Progenitor cell of endocrine pancreas (in vitro differentiated cells): ENCODE measurements around the gene PPP2R2D. TPM values are rescaled to one million over a fixed set of nuclear protein-coding genes. Genes with fewer than 3 reads are reported as not detected.

ENCODE experiments used
- DNase-seq: peaks from one replicate; pipeline ENCODE4 v3.0.0; 2021; ENCODE audit warnings: low spot score; ENCODE audit not compliant: unreplicated experiment
- H3K27ac Mint-ChIP-seq: 2 replicates; pipeline ENCODE4 v1.8.0; 2021; ENCODE audit warnings: mild to moderate bottlenecking, moderate library complexity, mixed read lengths
- H3K27me3 Mint-ChIP-seq: 2 replicates; pipeline ENCODE4 v1.8.0; 2021; ENCODE audit warnings: mixed read lengths
- H3K36me3 Mint-ChIP-seq: 2 replicates; pipeline ENCODE4 v1.8.0; 2022; ENCODE audit warnings: mixed read lengths; ENCODE audit not compliant: insufficient read depth
- H3K4me1 Mint-ChIP-seq: 2 replicates; pipeline ENCODE4 v1.8.0; 2021; ENCODE audit warnings: low read depth, mixed read lengths
- H3K4me3 Mint-ChIP-seq: 2 replicates; pipeline ENCODE4 v1.8.0; 2021; ENCODE audit warnings: low read depth, mild to moderate bottlenecking, moderate library complexity, mixed read lengths
- H3K9me3 Mint-ChIP-seq: 2 replicates; pipeline ENCODE4 v1.8.0; 2021; ENCODE audit warnings: low read depth, mixed read lengths
- total RNA-seq: library from RNA; stranded (reverse); gene quantifications from 2 replicates; pipeline ENCODE4 v1.2.1, GENCODE V29; 2021
- TF ChIP-seq, protein P1 (sequence below): fragments of 200-600 bp; sonication (generic); IDR thresholded peaks from one replicate; pipeline ENCODE4 v1.5.0; 2021; ENCODE audit warnings: antibody characterized with exemption, mild to moderate bottlenecking; ENCODE audit not compliant: unreplicated experiment

The PPP2R2D gene
- total RNA-seq, 1 donor from 2014 or later: 43.6 TPM

DNA sequence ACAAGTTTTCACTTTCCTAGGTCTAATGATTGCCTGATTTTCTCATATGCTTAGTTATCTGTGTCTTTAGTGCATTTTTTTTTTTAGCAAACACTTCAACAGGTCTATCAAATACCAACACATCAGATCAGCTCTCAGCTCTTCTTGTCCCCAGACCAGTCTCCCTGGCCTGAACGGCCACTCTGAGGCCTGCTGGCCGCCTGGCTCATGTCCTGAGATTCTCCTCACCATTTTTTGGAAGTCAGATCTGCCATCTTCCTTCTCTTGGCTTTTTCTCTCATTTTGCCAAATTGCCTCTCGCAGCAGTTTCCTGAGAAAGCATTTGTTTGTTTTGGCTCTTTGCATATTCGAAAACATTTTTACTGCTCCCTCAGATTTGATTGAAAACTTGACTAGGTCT, 29.3 kb downstream of the PPP2R2D start:
- H3K27me3 Mint-ChIP-seq: no peaks in the 10 kb centered on the region
- DNase-seq: no peak
- H3K9me3 Mint-ChIP-seq: peaks cover 1% of the 10 kb centered on the region
- H3K4me3 Mint-ChIP-seq: no peak overlapping the region
- TF ChIP-seq, protein P1, sequence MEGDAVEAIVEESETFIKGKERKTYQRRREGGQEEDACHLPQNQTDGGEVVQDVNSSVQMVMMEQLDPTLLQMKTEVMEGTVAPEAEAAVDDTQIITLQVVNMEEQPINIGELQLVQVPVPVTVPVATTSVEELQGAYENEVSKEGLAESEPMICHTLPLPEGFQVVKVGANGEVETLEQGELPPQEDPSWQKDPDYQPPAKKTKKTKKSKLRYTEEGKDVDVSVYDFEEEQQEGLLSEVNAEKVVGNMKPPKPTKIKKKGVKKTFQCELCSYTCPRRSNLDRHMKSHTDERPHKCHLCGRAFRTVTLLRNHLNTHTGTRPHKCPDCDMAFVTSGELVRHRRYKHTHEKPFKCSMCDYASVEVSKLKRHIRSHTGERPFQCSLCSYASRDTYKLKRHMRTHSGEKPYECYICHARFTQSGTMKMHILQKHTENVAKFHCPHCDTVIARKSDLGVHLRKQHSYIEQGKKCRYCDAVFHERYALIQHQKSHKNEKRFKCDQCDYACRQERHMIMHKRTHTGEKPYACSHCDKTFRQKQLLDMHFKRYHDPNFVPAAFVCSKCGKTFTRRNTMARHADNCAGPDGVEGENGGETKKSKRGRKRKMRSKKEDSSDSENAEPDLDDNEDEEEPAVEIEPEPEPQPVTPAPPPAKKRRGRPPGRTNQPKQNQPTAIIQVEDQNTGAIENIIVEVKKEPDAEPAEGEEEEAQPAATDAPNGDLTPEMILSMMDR: no peak
- peak overlapping the region; percentile 6 for H3K27ac Mint-ChIP-seq
- peaks cover 9% of the 10 kb centered on the region for H3K36me3 Mint-ChIP-seq
- H3K4me1 Mint-ChIP-seq: peaks cover 20% of the 10 kb centered on the region

DNA sequence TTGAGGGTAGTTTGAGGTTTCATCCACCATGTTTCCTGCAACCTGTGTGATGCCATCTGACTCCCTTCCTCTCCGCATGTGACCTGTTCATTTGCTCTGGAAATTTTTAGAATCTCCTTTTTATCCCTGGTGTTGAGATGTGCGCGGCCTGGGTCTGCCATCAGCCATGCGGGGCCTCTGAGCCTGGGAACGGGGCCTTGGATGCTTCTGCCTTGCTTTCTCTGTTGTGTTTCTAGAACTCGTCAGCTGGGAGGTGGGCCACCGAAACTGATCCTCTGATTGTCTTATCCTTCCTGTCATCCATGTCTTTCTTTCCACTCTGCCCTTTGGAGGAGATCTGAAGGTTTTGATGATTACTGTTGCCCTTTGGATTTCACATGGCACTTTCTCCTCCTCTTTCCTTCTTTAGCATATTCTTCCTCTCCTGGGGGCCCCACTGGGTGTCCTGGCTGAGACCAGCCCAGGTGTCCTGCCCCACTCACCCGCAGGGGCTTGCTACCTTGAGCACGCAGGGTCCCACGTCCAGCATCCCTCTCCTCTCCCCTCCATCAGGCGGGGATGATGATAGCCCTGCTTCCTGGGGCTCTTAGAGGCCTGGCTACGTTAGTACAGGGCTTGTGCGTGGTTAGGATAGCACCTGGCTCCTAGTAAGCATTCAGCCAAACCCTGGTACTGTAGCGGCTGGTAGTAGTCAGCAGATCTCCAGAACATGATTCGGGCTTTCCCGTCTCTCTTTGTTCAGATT, 29.9 kb downstream of the PPP2R2D start:
- peaks cover 7% of the 10 kb centered on the region for H3K36me3 Mint-ChIP-seq
- H3K4me3 Mint-ChIP-seq: no peak overlapping the region
- no peak for DNase-seq
- H3K9me3 Mint-ChIP-seq: no peaks in the 10 kb centered on the region
- H3K27ac Mint-ChIP-seq: no peak overlapping the region
- H3K27me3 Mint-ChIP-seq: no peaks in the 10 kb centered on the region
- peaks cover 20% of the 10 kb centered on the region for H3K4me1 Mint-ChIP-seq
- TF ChIP-seq, protein P1: no peak

DNA sequence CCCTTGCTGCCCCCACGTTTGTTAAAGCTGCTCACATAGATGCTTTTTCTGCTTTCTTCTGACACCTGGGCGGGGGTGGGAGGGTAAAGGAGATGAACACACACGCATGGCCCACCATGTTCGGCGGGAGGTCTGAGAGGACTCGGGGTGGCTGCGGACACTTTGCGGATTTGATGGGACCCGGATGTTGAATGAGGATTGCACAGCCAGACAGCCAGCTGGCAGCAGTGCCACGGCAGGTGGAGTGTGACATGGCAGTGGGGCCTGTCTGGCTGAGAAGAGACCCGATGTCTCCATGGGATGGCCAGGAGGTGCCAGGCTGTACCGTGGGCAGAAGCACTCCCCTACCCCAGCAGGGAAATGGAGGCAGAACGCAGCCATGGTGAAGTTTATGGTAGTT, 31.2 kb downstream of the PPP2R2D start:
- peaks cover 20% of the 10 kb centered on the region for H3K4me1 Mint-ChIP-seq
- no peak overlapping the region for H3K27ac Mint-ChIP-seq
- no peak overlapping the region for H3K4me3 Mint-ChIP-seq
- no peak for DNase-seq
- no peaks in the 10 kb centered on the region for H3K9me3 Mint-ChIP-seq
- H3K27me3 Mint-ChIP-seq: no peaks in the 10 kb centered on the region
- TF ChIP-seq, protein P1: no peak
- peaks cover 4% of the 10 kb centered on the region for H3K36me3 Mint-ChIP-seq

DNA sequence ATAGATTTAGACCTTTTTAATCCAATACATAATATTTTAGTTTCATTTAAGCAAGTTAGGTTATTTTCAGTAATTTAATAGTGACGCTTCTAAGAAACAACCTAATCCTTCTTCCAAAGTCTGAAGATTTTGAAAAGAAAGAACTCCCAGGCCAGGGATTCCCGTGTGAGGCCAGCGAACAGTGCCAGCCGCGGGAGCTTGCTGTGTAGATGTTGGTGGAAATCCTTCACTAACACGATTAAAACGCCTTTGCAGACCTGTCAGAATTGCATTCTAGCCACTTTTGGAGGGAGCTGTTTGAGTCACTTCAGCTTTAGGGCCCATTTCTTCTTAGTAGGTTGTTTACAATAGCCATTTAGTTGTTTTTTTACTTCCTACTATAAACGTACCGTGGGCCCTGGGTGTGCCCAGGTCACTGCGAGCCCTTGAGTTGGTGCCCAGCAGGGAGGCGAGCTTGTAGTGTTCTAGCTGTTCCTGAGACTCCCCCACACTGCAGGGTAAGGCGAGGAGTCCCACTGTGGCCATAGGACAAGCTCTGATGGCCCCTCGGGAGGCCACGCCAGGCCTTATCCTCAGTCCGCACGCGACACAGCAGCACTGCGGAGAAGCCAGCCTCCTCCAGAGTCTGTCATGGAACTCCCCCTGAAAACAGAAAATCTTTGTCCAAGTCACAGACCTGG, 32.3 kb downstream of the PPP2R2D start:
- no peaks in the 10 kb centered on the region for H3K9me3 Mint-ChIP-seq

DNA sequence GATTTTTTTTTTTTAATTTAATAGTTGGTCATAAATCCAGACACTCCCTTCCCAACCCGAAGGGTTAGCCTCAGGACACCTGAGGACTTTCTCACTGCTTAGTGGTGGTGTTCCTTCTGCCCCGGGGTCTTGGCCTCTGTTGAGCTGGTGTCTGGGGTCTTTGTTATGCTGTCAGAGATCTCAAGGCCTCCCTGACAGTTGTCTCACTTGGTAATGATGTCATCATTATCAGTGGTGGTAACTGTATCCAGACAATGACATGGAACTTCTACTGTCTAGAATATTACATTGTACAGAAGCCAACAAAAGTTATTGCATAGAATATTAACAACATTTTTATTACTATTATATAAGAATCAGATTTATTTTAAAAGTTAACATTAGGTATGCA, 32.9 kb downstream of the PPP2R2D start:
- no peaks in the 10 kb centered on the region for H3K9me3 Mint-ChIP-seq
- no peak overlapping the region for H3K27ac Mint-ChIP-seq
- H3K36me3 Mint-ChIP-seq: peaks cover 9% of the 10 kb centered on the region
- DNase-seq: no peak
- H3K4me1 Mint-ChIP-seq: peaks cover 16% of the 10 kb centered on the region
- TF ChIP-seq, protein P1: no peak
- H3K4me3 Mint-ChIP-seq: no peak overlapping the region
- H3K27me3 Mint-ChIP-seq: no peaks in the 10 kb centered on the region

More for the DNA sequence above, 32.3 kb downstream of the PPP2R2D start:
- H3K27ac Mint-ChIP-seq: no peak overlapping the region
- H3K27me3 Mint-ChIP-seq: no peaks in the 10 kb centered on the region
- H3K4me1 Mint-ChIP-seq: peaks cover 20% of the 10 kb centered on the region
- TF ChIP-seq, protein P1: no peak
- peaks cover 6% of the 10 kb centered on the region for H3K36me3 Mint-ChIP-seq
- H3K4me3 Mint-ChIP-seq: no peak overlapping the region
- DNase-seq: no peak
